GM21723 (cell line): Measurements from ENCODE around the gene MED23.
"Not testable (repeated sequence)": the region's sequence is repeated elsewhere in the genome, so short reads cannot be mapped to it uniquely, and the experiment has no call there.

ENCODE experiments used
- ATAC-seq: cut with Tn5 transposase; IDR thresholded peaks from one replicate; pipeline ENCODE4 v1.9.1; 2021; ENCODE audit warnings: mild to moderate bottlenecking, moderate library complexity; ENCODE audit not compliant: unreplicated experiment

The MED23 gene

GRCh38 chr6:131574686-131575085, 53.4 kb downstream of the MED23 start:
- ATAC-seq: no peak

- ATAC-seq: no peak
Measured at GRCh38 chr6:131574133-131574532, 53.9 kb downstream of the MED23 start.

GRCh38 chr6:131572686-131573415, 55.2 kb downstream of the MED23 start, which contains the start of gene ARG1:
Gene ARG1 (plus strand): TSS chr6:131573226. CDS start chr6:131573283, 57 bp downstream.
- no peak for ATAC-seq

GRCh38 chr6:131568726-131569125, 59.3 kb downstream of the MED23 start:
- ATAC-seq: no peak

- no peak for ATAC-seq
Measured at GRCh38 chr6:131565056-131565455, 63.0 kb downstream of the MED23 start.

GRCh38 chr6:131561925-131562707, 65.9 kb downstream of the MED23 start:
- ATAC-seq: no peak

- ATAC-seq: no peak
Measured at GRCh38 chr6:131558922-131559321, 69.1 kb downstream of the MED23 start.

GRCh38 chr6:131555992-131556391, 72.0 kb downstream of the MED23 start:
- no peak for ATAC-seq

GRCh38 chr6:131552572-131552971, 75.5 kb downstream of the MED23 start:
- no peak for ATAC-seq

GRCh38 chr6:131551902-131552301, 76.1 kb downstream of the MED23 start:
- ATAC-seq: no peak

- no peak for ATAC-seq
Measured at GRCh38 chr6:131549811-131550210, 78.2 kb downstream of the MED23 start.

- no peak for ATAC-seq
Measured at GRCh38 chr6:131548441-131548840, 79.6 kb downstream of the MED23 start.

GRCh38 chr6:131547488-131547887, 80.6 kb downstream of the MED23 start:
- no peak for ATAC-seq

GRCh38 chr6:131545317-131545716, 82.7 kb downstream of the MED23 start:
- no peak for ATAC-seq

- ATAC-seq: not testable (repeated sequence)
Measured at GRCh38 chr6:131538615-131539014, 89.4 kb downstream of the MED23 start.

GRCh38 chr6:131532580-131533039, 95.4 kb downstream of the MED23 start:
- peak; percentile 90 for ATAC-seq

- ATAC-seq: not testable (repeated sequence)
Measured at GRCh38 chr6:131531681-131532080, 96.4 kb downstream of the MED23 start.

GRCh38 chr6:131530936-131531335, 97.1 kb downstream of the MED23 start:
- ATAC-seq: not testable (repeated sequence)

GRCh38 chr6:131524695-131525336, 103.2 kb downstream of the MED23 start:
- no peak for ATAC-seq

- no peak for ATAC-seq
Measured at GRCh38 chr6:131523988-131524673, 103.9 kb downstream of the MED23 start.
